Ramos (cell line): ENCODE measurements around the gene ARSI.

Experiments used
- in situ Hi-C: fragments of 300-500 bp; cut with MboI; formaldehyde crosslinking; loops from one replicate; pipeline ENCODE4 v1.14.3; 2022; ENCODE audit warnings: low sequenced_read_pairs; ENCODE audit not compliant: unreplicated experiment

ARSI gene

DNA sequence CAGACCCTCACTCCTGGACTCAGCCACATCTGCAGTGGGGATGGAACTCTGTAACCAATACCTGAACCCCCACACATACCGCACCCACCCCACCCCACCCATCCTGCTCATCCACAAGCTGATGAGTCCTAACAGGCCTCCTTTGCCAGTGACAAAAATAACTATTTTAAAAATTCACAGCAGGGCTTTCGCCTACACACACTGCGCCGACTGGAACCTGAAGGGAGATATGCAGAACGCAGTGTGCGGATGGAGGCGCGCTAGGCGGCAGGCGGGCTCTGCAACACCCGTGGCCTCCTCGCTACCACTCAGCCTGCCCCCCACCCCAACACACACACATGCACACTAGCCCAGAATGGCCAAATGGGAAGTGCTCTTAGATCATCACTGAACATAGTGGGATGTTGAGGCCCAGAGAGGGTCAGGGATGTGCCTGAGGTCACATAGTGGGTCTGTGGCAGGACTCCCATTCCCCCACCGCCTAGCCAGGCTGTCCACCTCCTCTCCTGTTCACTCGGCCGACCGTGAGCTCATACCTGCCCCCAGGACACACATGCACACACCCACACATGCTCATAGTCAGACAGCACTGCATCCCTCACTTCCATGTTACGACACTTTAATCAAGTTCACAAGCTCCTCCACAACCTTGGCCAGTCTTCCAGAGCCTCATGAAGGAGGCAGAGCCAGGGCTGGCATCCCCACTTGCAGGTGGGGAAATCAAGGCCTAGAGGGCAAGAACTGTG lies 6.8 kb downstream of the ARSI start:
- in situ Hi-C loops: no loop called here

GRCh38 chr5:150295172-150295634 lies 7.5 kb downstream of the ARSI start:
- in situ Hi-C loops: no loop called here

DNA sequence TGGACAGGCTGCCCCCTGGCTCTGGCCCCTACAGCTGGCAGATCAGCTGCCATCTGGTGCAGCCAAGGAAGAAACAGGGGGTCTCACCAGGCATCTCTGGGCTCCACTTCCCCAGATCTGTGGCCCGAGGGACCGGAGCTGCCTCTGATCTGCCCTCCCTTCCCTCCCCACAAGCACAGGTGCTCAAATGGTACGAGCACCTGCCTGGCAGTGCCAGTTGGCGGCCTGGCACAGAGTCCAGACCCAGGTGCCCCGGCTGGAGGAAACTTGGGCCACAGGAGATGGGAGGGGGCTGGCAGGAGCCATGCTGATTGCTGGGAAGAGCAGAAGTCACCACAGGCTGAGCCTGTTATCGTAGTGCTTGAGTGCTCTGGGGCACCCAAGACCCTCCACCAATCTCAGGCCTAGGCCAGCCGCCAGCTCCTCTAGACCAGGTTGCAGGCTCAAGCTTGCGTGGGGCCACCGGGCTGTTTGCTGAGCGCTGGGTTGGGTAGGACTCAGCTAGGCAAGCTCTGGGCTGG lies 8.1 kb downstream of the ARSI start:
- in situ Hi-C loops: no loop called here

DNA sequence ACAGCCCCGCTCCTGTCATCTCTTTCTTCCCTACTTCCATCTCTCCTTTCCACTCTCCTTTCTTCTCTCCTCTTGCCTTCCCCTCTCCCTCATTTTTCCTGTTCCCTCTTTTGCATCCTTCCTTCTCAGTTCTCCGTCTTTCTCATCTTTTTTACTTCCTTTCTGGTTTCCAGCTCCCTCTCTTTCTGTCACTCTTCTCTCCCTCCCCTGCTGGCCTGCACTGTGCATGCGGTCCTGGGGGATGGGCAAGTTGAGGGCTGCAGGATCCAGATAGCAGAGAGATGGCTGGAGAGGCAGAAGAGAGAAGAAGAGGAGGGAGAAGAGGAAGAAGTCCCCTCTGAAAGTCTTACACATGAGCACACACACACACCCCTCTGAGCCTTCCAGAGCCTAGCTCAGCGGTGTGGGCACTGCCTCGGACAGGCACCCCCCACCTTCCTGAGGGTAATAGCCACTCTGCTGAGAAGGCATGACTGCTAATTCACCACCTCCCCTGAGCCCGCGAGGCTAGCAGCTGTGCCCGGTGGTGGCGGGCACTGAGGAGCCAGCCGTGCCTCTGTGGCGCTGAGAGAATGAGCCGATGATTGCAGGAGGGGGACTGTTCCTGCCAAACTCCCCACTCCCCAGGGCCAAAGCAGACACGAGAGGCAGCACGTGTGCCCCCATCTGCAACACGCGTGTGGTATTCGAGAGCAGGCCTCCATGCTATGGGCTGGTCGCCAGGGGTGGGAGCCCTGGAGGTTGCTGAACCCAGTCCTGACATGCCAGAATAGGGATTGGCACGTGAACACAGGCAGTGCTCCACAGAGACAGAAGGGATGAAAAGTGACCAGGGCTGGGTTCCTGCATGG lies 9.4 kb downstream of the ARSI start:
- in situ Hi-C loops: no loop called here

GRCh38 chr5:150291388-150292385 lies 11.0 kb downstream of the ARSI start:
- in situ Hi-C loops: no loop called here

DNA sequence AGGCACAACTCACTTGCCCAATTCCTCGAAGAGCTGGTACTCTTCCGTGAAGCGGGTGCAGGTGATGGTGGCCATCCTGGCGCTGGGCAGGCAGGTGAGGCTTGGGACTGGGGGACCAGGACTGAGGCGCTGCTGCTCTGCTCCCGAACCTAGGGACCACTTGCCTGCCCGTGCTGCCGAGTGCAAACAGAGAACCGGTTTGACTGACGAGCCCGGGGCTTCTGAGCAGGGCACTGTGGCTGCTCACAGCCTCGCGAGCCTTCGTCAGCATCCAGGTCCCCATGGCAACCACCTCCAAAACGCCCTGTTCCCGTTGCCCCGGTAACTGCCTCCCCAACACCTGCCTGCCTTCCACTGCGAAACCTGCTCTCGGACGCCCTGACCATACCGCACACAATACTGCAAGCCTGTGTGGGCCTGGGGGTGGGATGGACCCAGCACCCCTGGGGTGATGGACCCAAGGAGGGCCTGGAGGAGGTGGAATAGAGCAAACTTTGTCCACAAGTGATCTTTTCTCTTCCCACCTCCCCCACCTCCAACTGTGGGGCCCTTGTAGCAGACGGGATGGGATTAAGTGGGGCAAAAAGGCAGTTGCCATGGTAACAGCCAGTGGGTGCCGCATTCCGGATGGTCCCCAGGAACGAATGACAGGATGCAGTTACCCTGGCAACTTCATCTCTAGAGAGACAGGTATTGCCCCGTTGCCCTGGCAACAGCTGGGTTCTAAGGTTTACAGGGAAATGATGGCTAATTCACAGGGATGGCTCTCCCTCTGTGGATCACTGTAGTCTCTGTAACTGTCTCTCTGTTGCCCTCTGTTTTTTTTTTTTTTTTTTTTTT lies 12.9 kb downstream of the ARSI start, which contains the start of gene CAMK2A:
CAMK2A (minus strand) TSS at position 223 of the 840 bp plus-strand sequence; CDS start at position 75, 148 bp downstream.
- in situ Hi-C loops: no loop called here

DNA sequence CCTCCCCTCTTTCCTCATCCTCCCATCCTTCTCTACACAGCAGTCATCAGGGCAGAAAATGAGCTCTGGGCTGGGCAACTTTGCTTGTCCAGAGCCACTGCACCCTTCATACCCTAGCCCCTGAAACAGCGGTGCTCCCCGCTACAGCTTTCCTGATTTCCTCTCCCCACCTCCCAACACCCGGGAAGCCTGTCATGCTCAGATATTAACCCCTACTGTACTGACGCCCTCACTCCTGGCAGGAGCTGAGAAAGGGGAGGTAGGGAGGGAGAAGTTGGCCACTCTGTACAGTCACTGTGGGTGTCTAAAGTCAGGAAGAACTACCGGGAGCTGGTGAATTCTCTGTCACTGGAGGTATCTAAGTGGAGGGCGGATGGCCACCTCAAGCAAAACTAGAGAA lies 13.9 kb downstream of the ARSI start:
- in situ Hi-C loops: no loop called here

- in situ Hi-C loops: no loop called here
Observed at GRCh38 chr5:150288361-150288760, 14.3 kb downstream of the ARSI start.

- in situ Hi-C loops: no loop called here
Observed at GRCh38 chr5:150286820-150287219, 15.9 kb downstream of the ARSI start.

DNA sequence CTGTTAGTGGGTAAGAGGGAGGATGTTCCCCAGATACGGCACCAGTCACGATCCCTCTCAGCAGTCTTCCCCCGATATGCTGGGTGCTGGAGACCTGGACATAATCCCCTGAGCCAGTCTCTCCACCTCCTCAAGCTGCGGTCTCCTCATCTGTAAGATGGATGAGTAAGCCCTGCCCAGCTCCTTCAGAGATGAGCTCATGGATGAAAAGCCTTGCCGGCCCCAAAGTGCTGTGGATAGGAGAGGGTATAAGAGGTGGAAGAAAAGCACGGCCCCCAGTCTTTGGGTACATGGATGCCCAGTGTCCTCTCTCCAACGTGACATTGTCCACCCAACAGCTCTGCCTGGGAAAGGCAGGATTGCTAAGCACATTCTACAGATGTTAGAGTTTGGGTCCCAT lies 17.6 kb downstream of the ARSI start:
- in situ Hi-C loops: no loop called here

DNA sequence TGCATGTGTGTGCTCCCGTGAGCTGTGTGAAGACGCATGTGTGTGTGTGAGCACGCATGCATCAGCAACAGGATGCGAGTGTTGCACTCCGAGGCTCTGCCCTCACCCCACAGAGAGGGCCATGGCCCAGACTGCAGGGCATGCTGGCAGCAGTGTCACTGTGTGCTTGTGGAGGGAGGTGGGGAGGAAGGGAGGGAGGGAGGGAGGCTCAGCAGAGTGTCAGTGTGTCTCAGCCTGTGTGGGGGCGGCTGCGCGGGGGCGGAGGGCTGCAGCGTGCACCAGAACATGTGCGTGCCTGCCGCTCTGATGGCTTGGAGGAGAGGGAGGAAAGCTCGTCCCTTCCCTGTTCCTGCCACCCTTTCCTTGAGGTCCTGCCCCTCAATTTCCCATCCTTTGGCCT lies 18.4 kb downstream of the ARSI start:
- in situ Hi-C loops: no loop called here

- in situ Hi-C loops: no loop called here
Observed at GRCh38 chr5:150283904-150284303, 18.8 kb downstream of the ARSI start.

- in situ Hi-C loops: no loop called here
Observed at GRCh38 chr5:150281987-150282386, 20.7 kb downstream of the ARSI start.

DNA sequence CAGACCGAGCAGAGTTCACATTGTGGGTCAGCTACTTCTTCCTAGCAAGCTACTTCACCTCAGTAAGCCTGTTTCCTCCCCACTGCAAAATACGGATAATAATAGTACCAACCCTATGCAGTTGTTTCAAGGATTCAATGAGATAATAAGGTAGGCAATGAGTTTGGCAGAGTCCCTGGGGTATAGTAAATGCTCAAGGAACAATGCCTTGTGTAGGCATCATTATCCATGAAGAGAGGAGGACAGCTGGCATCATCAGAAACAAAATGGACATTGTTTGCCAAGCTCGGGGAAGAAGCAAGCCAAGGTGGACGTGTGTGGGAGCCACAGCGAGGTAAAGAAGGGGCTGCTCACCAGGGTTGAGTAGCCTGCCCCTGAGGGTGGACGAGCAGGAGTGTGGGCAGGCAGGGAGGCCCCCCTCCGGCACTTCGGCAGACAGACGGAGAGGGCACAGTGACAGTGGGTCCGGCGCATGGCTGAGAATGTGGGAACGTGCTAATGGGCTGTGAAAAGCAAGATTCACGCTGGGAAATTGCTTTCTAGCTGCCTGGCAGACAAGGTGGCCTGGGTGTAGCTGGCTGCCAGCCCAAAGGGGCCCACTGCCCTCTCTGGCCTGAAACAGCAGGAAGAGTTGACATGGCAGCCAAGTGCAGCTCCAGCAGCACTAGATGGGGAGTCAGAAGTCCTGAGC lies 23.2 kb downstream of the ARSI start:
- in situ Hi-C loops: no loop called here

GRCh38 chr5:150278916-150279315 lies 23.8 kb downstream of the ARSI start:
- in situ Hi-C loops: no loop called here

- in situ Hi-C loops: no loop called here
Observed at GRCh38 chr5:150278046-150278730, 24.5 kb downstream of the ARSI start.

DNA sequence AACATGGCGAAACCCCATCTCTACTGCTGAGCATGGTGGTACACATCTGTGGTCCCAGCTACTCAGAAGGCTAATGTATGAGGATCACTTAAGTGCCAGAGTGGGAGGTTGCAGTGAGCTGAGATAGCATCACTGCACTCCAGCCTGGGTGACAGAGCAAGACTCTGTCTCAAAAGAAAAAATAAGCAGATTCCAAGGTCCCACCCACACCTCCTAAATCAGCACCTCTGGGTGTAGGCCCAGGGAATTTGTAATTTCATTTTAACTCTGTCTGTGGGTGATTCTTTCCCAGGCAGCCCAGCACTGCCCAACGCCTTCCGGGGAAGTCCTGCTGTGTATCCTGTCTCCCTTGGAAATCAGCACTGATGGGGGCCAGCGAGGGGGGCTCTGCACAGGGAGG lies 25.7 kb downstream of the ARSI start:
- in situ Hi-C loops: no loop called here

DNA sequence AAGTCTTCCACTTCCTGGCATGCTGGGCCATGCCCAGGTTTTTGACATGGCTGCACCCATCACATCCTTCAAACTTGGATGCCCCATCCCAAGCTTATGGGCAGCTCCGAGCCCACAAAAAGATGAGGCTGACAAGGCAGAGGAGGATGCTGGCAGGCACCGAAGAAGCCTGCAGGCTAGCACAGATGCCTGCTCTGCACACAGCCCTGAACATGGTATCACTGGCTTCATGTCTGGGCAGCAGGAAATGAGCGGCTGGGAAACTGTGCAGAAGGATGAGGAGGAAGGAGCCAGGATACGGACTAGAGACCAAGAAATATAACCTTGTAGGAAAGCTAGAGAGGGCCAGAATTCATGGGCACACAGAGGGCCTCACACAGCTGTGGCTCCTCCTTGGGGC lies 27.9 kb downstream of the ARSI start:
- in situ Hi-C loops: no loop called here
